ENCODE results near the gene CCNY. TPM values are rescaled to one million over a fixed set of nuclear protein-coding genes. Genes with fewer than 3 reads are reported as not detected.

Gene CCNY
- total and polyA plus RNA-seq, 2 of the 13 experiments (the other 11 are each of a cell fraction or from before 2014, with no cell fraction given), result 48.2 to 54.7 TPM

DNA sequence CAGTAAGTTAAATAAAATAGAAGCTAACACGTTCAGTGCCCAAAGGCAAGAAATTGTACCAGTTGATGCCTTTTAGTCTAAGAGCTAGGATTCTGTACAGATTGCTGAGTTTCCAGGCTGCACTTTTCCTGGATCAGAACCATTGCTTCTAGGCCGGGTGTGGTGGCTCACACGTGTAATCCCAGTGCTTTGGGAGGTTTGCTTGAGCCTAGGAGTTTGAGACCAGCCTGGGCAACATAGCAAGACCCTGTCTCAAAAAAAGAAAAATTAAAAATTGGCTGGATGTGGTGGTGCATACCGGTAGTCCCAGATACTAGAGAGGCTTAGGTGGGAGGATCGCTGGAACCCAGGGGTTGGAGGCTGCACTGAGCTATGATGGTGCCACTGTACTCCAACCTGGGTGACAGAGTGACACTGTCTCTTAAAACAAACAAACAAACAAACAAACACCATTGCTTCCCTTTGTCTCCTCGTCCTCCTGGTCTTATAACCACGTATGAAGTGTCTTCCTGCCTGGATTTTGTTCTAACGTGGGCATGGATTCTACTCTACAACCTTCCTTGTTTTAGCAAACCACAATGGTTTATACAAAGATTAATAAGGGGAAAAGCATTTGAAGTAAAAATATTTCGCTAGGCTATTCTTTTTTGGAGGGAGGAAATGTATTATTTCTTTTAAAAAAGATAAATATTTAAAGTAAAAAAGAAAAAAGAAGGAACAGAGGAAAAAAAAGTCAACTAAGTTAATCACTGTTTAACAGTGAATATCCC, 9.7 kb upstream of the CCNY start (continued):
- no peak for TF ChIP-seq NFAT5 (CRISPR knock-in tag; IDR thresholded peaks at IDR 0.05)
- no peak for TF ChIP-seq GLI4 (CRISPR knock-in tag; IDR thresholded peaks at IDR 0.05; ENCODE audit: borderline replicate concordance)

- FAIRE-seq, result no peak
- H3K4me2 ChIP-seq (ENCODE audit: low read depth, low read length), result no peak overlapping the region
- no peak for DNase-seq (ENCODE audit: low spot score)
- peaks cover 10% of the 10 kb centered on the region for H3K79me2 ChIP-seq (ENCODE audit: insufficient read depth, low read length)
- ChIA-PET CTCF (ENCODE audit: low intra/inter-chr PET ratio, low total read pairs) (no interaction called here), POLR2A (no interaction called here)
- in situ Hi-C loops (cut with HindIII; ENCODE audit: extremely low pct_ligation_motif_present, low pct_unique_long_range_greater_than_20kb), result no loop called here
- BruUV-seq (replicated peaks), result no TSS peak
- no peaks in the 10 kb centered on the region for H3K36me3 ChIP-seq (replicated peaks in 1 of 2; ENCODE audit: control insufficient read depth in 1 of 2, insufficient read depth in 2 of 2, low read length in 2 of 2)
- no peaks in the 10 kb centered on the region for H3K27me3 ChIP-seq (ENCODE audit: control insufficient read depth in 1 of 2, insufficient read depth in 2 of 2, low read length in 2 of 2)
- TF ChIP-seq RBM22 (optimal IDR thresholded peaks at IDR 0.05; ENCODE audit: low read length) (peak; percentile 56), MAF1 (CRISPR knock-in tag; IDR thresholded peaks at IDR 0.05; ENCODE audit: borderline replicate concordance) (no peak)
- 98% methylated on average over 7 of the region's 7 CpGs for WGBS (ENCODE audit: low lambda C conversion rate)
- no peaks in the 10 kb centered on the region; the same call in 1 of the 2 replicates for H4K20me1 ChIP-seq (ENCODE audit: insufficient read depth, low read length)
- no peak overlapping the region for H3K27ac ChIP-seq (ENCODE audit: extremely low read length, insufficient read depth, low read length)
- intact Hi-C loops (cut with micrococcal nuclease; ENCODE audit: unreplicated experiment), result no loop called here
- no peak overlapping the region for H2AFZ ChIP-seq (ENCODE audit: low read length)
- H3K9me3 ChIP-seq (ENCODE audit: low read length), result no peaks in the 10 kb centered on the region
- no peak overlapping the region for H3K4me3 ChIP-seq (replicated peaks in 1 of 3; ENCODE audit: insufficient read depth in 1 of 3, low read depth in 2 of 3, low read length in 3 of 3)
- no peak for ATAC-seq
- H3K9ac ChIP-seq (ENCODE audit: insufficient read depth, low read depth, low read length), result no peak overlapping the region
- H3K4me1 ChIP-seq (ENCODE audit: insufficient read depth, low read length), result peaks cover 31% of the 10 kb centered on the region
Observed at GRCh38 chr10:35327790-35328403, 8.4 kb upstream of the CCNY start.

All from HepG2 (cell line).